Limb (tissue), 2 donors: ENCODE results near the gene LYST.
"Not testable (repeated sequence)": the region's sequence is repeated elsewhere in the genome, so short reads cannot be mapped to it uniquely, and the experiment has no call there.

Experiments
- DNase-seq, 2 donors: peaks; one replicate each; pipeline ENCODE4 v3.0.0-alpha.2; 2016; ENCODE audit errors: extremely low spot score in 2 of 2

Gene LYST

GRCh38 chr1:235821361-235821981 is 45.2 kb downstream of the LYST start:
- DNase-seq, result no peak

GRCh38 chr1:235820061-235820460 is 46.6 kb downstream of the LYST start:
- DNase-seq, result no peak

- no peak for DNase-seq
Observed at GRCh38 chr1:235818632-235819136, 48.0 kb downstream of the LYST start.

- DNase-seq, result no peak
Observed at GRCh38 chr1:235817101-235817728, 49.5 kb downstream of the LYST start.

- DNase-seq, result no peak
Observed at GRCh38 chr1:235809688-235810397, 56.9 kb downstream of the LYST start.

- DNase-seq, result no peak
Observed at GRCh38 chr1:235808223-235808622, 58.5 kb downstream of the LYST start.

GRCh38 chr1:235806123-235806522 is 60.6 kb downstream of the LYST start:
- DNase-seq, result no peak

- no peak for DNase-seq
Observed at GRCh38 chr1:235802573-235803346, 63.9 kb downstream of the LYST start.

- no peak for DNase-seq
Observed at GRCh38 chr1:235799264-235799663, 67.4 kb downstream of the LYST start.

GRCh38 chr1:235791532-235792060 is 75.1 kb downstream of the LYST start:
- DNase-seq, result no peak

GRCh38 chr1:235790123-235790522 is 76.6 kb downstream of the LYST start:
- DNase-seq, result no peak

GRCh38 chr1:235786227-235786898 is 80.3 kb downstream of the LYST start:
- not testable (repeated sequence) for DNase-seq

- DNase-seq, result no peak
Observed at GRCh38 chr1:235784950-235785349, 81.8 kb downstream of the LYST start.

GRCh38 chr1:235783148-235783776 is 83.4 kb downstream of the LYST start:
- peak in 1 of 2 donors; percentile 76 for DNase-seq

GRCh38 chr1:235782601-235783000 is 84.1 kb downstream of the LYST start:
- DNase-seq, result no peak

GRCh38 chr1:235781807-235782206 is 84.9 kb downstream of the LYST start:
- no peak for DNase-seq

- DNase-seq, result no peak
Observed at GRCh38 chr1:235779770-235780169, 86.9 kb downstream of the LYST start.

- no peak for DNase-seq
Observed at GRCh38 chr1:235776396-235776795, 90.3 kb downstream of the LYST start.

GRCh38 chr1:235775246-235775860 is 91.4 kb downstream of the LYST start:
- no peak for DNase-seq

GRCh38 chr1:235767795-235768194 is 98.9 kb downstream of the LYST start:
- DNase-seq, result no peak
